HG03139 (cell line): ENCODE results near the gene SDF4.
"Not testable (repeated sequence)": the region's sequence is repeated elsewhere in the genome, so short reads cannot be mapped to it uniquely, and the experiment has no call there.

Experiments used
- ATAC-seq: cut with Tn5 transposase; IDR thresholded peaks from one replicate; pipeline ENCODE4 v1.9.1; 2021; ENCODE audit not compliant: unreplicated experiment

The SDF4 gene

DNA sequence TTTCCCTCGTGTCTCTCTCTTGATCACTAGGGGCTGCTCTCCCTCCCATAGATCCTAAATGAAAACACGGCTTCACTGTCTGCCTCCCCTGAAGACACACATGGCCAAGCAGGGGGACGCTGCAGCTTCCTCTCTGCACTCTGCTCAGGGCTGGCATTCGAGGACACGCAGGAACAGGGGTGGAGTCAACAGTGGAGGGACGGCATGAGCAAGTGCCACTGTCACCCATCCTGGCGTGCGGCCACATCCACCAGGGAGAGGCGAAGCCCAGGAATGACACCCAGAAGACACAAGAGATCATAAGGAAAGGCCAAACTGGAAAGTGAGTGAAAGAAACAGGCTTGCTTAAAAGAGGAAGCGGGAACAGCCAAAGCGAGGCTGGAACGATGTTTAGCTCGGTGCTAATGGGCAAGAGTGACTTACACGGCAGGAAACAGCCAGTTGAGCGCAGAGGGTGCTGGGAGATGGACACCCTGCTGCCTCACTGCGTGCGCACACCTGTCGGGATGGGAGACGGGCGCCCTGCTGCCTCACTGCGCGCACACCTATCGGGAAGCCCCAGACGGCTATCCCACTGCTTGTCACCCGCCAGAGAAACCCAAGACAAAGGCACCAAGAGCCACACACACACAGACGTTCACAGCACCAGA, 28.3 kb upstream of the SDF4 start:
- ATAC-seq: no peak

DNA sequence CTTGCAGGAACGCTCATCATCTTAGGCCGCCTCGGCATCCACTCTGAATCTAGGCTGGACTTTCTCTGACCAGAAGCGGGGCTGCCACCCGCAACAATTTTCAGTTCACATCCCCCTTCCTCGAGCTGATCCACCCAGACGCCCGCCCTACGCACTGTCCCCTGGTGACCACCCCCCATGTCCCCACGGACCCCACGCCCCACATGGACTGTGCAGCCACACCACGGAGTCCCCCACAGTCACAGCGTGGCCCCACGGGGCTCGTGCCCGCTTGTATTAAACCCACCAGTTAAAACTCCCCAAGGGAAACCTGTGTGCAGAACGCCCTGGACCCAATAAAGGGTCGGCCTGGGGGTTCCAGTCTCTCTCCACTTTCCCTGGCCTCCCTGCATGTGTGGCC, 27.7 kb upstream of the SDF4 start:
- ATAC-seq: no peak

DNA sequence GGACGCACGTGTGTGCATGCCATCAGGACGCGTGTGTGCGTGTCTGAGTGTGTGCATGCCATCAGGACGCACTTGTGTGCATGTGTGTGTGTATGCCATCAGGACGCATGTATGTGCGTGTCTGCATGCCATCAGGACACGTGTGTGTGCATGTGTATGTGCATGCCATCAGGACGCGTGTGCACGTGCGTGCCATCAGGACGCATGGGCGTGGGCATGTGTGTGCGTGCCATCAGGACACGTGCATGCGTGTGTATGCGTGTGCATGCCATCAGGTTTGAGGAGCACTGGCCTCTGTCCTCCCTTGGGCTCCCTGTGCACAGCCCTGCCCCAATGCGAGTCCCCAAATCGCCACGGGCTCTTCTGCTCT, 27.3 kb upstream of the SDF4 start:
- no peak for ATAC-seq

DNA sequence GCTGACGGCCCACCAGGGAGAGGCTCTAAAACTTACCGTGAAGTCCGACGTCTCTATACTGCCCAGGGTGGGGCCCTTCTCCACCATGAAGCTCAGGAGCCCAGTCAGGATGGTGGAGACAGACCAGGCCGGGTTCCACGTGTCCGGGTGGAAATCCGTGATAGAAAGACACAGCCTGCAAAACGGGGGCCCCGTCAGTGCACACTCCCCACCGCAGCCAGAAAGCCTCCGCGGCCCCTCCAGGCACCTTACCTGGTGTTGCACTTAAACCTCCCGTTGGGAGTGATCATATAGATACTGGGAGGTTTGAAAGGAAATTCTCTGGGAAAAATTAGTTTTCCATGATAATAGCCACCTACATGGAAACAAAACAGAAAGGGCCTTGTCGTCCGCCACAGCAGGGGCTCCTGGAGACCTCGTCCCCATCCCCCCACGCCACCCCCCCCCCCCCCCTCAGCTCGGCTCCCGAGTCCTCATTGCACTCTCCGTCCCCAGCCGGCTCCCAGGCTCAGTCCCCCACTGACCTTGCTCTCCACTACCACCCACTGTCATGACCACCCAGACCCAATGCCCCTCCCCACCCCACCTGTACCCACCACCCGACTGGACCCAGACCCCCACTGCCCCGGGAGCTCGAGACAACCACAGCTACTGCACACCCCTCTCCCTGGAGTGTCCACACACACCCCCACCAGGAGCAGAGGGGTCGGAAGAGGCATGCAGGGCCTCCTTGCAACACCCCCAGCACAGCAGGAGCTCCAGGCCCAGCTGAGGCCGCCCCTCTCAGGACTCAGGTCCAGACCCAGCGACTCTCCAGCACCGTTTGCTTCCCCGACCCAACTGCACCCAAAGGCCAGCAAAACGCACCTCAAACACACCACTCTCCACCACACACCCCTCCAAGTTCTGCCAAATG, 25.4 kb upstream of the SDF4 start:
- ATAC-seq: no peak

DNA sequence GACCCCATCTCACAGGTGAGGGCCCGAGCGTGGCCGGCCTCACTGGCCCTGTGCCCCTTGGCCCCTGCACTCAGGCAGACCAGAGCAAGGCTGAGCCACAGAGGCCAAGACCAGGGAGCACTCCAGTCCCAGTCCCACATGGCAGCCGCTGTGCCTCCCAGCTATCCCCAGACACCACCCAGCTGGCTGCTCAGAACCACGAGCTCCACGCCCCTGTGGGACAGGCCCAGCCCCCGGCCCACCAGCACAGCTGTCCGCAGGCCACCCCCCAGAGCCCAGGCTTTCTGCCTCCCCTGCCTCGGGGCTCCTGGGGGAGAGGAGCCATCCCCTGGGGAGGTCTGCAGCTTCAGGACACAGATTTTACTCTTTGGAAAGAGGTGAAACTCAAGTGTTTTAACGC, 23.8 kb upstream of the SDF4 start:
- no peak for ATAC-seq

DNA sequence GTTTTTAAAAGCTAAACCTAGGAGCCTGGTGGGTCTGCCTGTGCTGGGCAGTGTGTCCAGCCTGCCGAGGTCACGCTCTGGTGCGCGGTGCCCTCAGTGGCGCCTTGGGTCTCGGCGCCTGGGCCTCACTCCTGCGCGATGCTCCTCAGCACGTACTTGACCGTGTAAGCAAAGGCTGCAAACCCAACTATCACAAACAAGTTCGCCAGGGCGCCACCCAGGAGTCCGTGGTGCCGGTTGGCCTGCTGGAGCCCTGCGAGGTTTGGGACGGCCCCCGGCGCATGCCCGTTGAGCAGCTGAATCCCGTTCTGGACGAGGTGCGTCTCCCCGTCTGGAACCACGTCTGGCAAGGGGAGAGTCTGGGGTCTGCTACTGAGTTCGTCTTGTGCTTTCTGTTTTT, 23.3 kb upstream of the SDF4 start:
- ATAC-seq: no peak

DNA sequence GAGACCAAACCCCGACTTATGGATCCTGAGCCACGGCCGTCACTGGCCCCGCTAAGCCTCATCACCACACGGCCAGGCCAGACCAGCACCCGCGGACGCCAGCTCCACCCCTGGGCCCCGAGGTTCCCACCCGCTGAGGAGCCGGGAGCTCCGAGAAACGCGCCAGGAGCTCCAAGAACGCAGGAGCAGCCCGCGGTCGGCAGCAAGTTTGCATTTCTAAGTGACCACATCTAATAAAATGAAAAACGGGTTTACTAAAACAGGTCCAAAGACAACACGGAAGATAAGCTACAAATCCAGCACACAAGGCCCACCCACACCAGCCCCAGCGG, 22.8 kb upstream of the SDF4 start:
- ATAC-seq: no peak

DNA sequence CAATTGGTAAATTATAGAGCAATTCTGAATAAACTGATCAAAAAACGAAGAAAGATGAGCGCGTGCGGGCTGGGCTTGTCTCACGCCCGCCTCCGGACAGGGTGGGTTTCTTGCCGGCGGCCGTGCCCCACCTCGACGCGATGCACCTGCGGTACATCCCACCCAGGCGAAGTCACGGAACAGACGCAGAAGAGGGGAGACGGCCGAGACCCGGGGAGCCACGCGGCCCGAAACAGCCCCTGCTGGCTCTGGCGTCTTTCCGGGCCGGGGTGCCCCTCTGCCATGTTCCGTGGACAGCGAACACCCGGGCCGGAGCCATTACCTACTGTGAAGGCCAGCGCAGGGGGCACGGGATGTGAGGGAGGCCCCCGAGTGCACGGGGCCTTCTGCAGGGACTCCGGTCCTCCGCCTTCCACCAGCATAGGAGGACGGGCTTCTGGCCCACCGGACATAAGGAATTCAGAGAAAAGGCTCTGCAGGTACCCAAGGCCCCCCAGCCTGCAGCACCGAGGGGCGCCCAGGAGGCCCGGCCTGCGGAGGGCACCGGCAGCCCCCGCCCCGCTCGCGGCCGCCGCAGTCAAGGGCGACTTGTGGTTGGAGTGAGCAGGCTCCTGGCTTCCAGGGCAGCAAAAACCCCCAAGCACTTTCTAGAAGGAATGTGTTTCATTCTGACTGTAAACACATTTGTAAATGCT, 22.3 kb upstream of the SDF4 start:
- no peak for ATAC-seq

DNA sequence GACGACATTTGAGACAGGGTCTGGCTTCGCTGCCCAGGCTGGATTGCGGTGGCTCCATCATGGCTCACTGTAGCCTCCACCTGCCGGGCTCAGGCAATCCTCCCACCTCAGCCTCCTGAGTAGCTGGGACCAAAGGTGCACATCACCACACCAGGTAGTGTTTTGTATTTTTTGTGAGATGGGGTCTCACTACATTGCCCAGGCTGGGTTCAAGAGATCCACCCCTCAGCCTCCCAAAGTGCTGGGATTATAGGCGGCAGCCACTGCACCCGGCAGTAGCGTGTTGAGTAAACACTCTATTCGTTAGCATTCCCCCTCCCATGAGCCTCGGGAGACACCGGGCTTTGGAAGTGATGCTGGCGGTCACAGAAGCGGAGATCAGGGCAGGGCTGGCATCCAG, 21.5 kb upstream of the SDF4 start:
- no peak for ATAC-seq

DNA sequence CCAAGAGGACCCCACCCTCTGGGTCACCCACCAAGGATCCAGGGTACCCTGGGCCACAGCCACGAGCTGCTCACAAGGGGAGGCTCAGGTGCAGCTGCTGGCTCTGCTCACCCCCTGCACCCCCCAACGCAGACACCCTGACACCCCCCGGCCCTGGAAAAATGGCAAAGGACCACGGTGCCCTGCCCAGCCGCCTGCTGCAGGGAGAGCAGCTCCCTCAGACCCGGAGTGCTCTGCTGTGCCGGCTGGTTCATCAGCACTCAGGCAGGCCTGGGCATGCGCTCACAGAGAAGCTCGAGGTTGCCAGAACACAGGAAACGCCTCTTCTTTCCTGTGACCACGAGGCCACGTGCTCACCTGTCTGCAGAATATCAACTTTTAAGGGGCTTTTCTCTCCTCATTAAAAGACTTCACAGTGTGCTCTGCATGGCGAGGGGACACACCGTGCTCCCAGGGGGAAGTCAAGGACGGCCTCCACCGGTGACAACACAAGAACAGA, 19.0 kb upstream of the SDF4 start:
- ATAC-seq: no peak

DNA sequence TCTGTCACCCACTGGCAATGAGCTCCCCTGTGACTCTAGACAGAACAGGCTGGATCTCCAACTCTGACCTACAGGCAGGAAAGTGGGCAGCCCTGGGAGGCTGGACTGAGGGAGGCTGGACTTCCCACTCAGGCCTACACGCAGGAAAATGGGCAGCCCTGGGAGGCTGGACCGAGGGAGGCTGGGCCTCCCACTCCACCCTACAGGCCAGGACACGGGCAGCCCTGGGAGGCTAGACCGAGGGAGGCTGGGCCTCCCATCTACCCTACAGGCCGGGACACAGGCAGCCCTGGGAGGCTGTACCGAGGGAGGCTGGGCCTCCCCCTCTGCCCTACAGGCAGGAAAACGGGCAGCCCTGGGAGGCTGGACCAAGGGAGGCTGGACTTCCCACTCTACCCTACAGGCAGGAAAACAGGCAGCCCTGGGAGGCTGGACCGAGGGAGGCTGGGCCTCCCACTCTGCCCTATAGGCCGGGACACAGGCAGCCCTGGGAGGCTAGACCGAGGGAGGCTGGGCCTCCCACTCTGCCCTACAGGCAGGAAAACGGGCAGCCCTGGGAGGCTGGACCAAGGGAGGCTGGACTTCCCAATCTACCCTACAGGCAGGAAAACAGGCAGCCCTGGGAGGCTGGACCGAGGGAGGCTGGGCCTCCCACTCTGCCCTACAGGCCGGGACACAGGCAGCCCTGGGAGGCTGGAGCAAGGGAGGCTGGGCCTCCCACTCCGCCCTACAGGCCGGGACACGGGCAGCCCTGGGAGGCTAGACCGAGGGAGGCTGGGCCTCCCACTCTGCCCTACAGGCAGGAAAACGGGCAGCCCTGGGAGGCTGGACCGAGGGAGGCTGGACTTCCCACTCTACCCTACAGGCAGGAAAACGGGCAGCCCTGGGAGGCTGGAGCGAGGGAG, 16.5 kb upstream of the SDF4 start:
- not testable (repeated sequence) for ATAC-seq

DNA sequence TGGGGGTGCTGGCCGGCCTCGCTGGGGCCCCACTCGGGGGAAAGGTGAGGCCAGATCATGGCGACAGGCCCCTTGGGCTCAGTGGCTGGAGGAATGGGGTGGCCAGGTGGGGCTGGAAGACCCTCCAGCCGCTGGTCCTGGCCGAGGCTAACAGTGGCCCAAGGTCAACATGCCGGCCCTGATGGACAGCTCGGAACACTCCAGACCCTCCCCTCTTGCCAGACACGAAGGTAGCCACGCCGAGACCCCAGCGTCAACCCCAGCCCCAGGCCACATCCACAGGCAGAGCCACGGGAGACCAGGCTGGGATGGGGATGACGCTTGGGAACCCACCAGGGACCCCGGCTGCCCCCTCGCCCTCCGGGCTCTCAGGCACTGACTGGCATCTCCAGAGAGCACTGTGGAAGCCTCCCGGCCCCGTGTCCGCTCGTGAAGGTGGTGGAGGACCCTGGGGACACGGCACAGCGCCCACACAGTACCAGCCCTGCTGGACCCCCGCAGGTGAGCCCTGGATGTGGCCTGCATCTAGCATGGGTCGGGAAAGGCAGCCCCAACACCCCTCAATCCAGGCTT, 15.6 kb upstream of the SDF4 start:
- ATAC-seq: no peak

DNA sequence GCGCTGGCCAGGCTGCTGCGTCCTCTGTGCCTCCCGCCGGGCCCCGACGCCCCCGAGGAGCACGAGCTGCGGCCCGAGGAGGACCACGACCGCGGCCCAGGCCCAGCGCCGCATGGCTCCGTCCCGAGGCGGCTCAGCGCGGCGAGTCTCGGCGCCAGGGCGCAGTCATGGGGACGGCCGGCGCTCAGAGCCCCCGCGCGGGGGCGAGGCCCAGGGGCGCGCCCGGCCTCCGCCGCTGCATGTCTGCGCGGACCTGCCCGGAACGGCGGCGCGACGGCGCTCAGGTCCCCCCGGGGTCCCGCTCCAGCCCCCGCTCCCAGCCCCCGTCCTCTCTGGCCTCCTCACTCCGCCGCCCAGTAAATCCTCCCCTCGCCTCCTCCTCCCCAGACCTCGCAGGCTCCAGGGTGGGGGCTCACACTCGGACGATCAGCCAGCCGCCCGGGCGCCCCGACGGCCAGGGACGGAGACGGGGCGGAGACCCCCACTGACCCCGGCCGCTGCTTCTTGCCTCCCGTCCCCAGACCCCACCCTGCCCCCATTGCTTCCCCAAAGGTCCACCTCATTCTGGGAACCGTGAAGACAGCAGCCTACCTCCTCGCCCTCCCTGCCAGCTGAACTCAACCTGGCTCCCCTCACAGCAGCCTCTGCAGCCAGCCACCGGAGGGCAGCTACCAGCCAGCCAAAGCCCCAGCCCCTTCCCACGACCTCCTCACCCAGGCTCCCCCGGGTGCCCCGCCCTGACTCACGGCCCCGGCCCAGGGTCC, 15.0 kb upstream of the SDF4 start, which contains the start of gene C1QTNF12:
Gene C1QTNF12 (minus strand): TSS at position 146 of the 764 bp plus-strand sequence. CDS start 32 bp downstream, at position 114.
- no peak for ATAC-seq

DNA sequence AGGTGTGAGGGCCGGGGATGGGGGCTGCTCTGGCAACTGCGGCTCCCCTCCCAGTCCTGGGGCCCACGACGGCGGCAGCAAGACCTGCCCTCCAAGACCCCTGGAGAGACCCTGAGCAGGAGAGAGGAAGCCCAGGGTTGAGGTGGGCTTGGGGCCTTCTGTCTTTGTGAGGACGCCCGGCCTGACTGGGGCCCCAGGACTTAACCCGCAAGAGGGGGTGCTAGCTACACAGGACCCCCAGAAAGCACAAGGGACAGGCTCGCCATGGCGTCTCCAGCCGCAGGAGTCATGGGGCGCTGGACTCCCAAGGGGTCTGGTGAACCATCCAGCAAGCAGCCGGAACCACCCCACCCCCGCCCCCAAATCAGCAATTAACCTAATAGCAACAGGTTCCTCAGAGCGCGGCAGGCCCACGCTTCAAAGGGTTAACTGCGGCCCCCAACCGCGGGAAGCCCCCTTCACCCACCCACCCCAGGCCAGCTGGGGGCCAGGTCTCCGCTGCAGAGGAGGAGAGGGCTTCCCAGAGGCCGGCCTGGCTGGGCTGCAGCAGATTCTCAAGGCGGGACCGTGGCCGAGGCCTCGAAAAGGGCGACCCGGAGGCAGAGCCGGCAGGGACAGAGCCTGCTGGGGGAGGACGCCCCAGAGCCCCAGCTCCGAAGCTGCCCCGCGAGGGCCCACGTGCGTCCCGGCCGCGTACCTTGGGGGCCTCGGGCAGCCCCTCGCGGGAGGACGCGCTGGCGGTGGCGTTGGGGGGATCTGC, 14.2 kb upstream of the SDF4 start:
- ATAC-seq: no peak

DNA sequence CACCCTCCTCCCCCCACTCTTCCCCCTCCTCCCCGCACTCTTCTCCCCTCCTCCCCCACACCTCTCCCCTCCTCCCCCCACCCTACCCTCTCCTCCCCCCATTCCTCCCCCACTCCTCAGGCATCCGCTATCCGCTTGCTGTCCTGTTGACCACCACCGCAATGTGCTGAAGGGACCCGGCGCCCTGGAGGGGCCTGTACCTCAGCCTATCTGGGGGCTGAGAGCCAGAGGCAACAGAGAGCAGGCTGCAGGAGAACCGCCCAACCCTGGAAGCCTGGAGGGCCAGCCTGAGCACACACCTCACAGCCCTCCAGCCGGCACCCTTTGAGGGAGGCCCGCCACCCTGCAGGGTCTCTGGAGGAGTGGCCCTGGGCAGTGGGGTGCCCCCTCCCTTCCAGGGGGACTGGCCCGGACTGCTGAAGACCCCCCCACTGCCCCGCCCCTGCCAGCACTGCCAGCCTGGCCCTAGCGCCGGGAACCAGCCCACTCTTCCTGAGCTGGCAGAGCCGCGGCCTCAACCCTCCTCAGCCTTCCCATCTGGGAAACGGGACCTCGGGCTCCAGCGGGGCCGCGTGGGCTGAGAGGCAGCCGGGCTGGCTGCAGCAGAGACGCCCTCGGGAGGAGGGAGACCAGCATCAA, 13.5 kb upstream of the SDF4 start:
- ATAC-seq: no peak

DNA sequence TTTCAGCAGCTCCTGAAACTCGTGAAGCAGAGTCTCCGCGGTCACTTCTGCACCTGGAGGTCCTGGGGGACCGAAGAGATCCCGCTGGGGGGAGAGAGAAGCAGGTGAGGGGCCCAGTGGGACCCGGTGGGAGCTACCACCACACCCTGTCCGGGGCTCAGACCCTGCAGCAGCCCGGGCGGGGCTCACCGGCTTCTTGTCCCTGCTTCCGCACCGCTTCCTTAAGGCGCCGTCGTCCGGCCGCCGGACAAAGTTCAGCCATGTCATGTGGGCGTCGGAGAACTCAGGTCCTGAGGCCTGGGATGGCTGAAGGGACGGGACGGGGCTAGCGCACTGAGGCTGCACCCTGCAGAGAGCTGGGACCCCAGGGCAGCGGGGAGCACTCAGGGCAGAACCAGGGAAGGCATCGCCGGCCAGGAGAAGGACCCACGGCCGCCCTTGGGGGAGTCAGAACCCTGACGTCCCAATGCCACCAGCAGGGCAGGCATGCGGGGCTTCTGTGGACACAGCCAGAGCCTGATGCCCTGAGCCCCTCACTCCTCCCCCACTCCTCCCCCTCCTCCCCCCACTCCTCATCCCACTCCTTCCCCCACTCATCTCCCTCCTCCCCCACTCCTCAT, 12.5 kb upstream of the SDF4 start:
- ATAC-seq: no peak

DNA sequence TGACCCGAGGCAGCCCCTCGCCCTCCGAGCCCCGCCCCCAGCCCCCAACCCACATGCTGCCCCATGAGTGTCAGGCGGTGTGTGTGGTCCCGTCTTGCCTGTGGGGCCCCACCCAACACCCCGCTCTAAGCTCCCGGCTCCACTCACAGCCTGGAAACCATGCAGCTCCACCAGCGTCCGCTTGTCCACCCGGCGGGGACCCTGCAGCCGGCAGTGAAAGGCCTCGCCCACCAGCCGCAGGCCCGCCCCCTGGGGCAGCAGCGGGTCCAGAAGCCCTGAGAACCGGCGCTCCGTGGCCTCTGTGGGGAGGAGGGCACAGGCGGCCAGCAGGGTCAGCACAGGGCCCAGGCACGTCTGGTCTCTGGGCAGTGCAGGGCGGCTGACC, 12.0 kb upstream of the SDF4 start:
- no peak for ATAC-seq

DNA sequence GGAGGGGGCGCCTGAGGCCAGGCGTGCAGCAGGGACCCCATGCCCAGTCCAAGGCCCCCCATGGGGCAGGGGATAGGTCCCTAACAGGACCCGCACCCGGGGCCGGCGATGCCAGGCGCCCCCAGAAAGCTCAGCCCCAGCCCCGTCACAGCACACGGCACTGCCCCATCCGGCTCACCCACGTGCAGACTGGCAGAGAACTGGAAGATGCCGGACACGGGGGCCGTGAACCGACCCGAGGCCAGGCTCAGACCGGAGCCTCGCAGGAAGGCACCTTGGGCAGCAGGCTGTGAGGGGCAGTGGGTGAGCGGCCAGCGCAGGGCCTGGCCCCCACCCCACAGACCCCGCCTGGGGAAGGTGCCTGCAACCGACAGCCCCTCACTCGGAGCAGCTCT, 11.5 kb upstream of the SDF4 start:
- ATAC-seq: no peak
